DMS79 treated with DMSO at 0.1 percent for 48 hours (cell line): ENCODE measurements around the gene TNNI3K.
A peak's percentile ranks its signal among the peaks of the same experiment; 100 is the strongest.

Source experiments
- DNase-seq: peaks from one replicate; lab custom pipeline; 2025; lab: John Stamatoyannopoulos, UW

Gene TNNI3K

DNA sequence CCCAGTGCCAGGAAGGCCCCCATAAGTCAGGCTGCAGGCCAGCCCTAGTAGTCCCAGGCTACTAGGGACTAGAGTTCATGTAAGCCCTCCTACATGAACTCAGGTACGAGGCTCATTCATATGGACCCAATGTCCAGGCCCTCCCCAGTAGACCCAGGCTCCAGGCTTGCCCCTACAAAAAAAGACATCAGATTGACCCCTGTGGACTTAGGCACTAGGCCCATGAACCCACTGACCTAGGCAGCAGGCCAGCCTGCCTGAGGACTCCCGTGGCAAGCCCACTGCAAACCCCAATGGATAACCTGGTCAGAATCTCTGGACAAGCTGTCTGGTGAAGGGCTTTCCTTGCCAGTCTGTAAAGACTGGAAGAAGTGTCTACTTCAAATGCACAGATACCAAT is 51.2 kb downstream of the TNNI3K start:
- DNase-seq: no peak

DNA sequence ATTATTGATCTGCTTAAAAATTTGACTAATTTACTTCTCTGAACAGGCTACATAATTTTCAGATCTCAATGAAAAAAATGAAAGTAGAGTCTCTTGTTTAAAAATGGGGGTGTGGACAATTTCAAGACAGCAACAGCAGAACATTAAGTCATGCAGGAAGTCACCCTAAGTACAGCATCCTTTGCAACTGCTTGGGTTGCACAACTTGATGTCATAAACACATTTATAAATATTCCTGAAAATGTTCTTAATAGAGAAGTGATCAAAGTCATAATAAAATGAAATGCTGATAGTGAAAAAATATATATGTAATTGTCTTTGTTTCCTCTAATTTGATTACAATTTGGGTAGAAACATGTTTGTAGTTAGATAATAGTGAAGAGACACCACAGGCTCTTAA is 79.3 kb downstream of the TNNI3K start:
- no peak for DNase-seq

DNA sequence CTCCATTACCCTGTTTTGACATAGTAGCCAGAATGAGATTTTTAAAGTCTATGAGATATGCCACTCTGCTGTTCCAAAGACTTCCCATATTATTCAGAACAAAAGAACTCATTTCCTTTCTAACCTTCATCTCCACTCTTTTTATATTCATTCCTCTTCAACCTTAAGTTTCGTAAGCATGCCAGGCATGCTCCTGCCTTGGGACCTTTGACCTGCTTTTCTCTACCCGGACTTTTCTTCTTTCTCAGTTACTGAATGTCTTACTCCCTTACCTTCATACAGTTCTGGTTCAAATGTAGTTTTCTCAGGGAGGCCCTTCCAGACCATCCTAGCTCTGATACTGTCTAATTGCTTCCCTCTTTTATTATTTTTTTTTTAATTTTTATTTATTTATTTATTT is 81.1 kb downstream of the TNNI3K start:
- no peak for DNase-seq

DNA sequence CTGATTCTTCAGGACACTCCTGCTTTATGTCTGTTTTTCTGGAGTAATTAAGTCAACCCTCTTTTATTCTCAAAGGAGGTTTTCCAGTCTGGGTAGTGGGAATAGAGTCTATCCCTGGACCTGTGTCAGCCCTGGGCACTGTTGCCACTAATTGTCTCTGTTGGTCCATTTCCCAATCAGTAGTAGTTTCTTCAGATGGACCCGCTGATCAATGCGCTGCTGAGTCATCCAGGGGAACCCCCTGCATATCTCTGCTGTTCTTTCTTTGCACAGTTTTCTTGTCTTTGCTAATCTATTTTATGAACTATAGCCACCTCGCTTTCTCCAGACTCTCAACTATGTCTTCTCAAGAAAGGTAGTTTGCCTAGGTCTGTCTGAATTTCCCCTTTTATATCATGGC is 82.5 kb downstream of the TNNI3K start:
- DNase-seq: no peak

DNA sequence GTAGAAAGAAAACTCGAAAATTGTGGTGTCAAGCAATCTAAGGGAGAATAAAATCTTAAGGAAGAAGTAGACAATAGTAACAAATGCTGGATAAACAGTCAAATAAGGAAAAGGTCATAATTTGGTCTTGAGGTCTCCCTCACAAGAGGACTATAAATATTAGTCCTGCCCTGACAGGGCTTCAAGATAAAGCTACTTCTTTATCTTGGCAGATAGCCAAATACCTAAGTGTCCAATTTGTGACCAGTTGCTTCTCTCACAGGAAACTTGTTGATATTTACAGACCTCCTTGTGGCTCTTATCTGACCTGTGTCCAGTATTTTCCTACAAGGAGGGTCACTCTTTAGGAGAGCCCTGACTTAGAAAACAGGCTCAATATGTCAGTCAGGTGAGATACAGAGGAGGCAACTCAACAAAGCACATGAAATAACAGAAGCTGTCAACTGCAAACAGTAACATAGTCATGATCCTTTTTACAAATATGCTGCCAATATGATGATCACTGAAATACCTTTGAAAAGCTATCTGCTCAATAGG is 88.8 kb downstream of the TNNI3K start:
- no peak for DNase-seq

DNA sequence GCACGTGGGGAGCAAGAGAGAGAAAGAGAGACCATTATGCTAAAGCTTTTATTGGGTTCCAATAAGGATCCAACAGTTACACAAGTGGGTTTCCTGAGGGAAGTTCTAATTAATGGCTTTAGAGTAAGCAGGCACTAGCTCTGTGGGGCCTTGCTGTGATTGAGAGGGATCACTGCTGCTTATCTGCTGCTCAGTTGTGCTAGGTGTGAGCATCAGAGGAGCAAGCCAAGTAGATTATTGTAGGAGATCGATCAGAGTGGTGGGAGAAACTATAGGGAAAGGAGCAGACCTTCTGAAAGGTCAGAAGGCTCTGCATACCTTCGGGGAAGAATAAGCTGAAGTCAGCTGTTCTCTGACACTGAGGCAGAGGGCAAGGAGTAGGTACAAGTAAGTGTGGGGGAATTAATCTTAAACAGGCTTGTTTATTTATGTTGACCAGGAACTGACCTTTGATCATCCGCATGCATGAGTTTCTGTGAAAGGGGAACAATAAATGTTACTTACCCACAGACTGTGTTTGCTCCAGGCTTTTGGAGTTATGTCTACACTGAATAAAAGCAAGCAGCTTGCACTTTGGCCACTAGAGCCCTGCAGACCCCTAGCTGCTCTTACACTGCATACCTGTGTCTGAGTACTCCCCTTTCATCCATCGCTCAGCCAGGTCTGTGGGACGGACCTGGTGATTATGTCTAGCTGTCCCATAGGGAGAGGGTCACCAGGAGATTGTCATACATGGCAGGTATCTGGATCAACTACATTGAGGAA is 89.7 kb downstream of the TNNI3K start:
- DNase-seq: no peak

DNA sequence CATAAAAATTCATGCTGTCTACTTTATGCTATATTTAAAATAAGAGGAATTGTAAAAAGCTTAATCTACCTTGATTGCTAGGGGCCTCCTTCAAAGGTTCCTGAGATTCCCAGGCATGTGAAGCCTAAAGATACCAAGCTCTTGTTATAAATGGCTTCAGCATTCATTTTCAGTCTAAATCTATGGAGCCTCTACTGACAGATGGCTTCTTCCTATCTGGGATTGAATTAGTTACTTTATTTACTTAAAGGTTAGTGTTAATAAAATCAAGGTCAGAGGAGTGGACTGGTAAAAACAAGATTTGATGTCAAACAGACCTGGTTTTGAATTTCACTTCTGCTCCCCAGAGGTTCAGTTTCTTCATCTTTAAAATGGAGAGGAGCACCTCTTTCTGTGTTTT is 93.7 kb downstream of the TNNI3K start:
- DNase-seq: no peak

DNA sequence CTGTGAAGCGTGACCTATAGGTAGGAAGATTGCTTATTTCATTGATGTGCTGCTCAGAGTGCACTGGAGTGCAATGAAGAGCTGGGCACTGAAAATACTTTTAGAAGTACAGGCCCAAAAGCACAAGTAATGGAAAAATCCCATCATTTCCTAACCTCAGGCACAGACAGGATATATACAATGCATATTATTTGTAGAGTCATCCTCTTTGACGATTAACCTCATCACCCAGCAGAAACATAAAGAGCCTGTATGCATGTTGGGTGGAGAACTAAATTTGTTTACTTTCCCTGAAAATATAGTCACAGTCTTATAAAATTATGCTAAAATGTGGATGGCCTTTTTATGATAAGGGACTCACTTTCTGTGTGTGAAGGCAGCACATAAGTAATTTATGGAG is 98.1 kb downstream of the TNNI3K start:
- DNase-seq: no peak

DNA sequence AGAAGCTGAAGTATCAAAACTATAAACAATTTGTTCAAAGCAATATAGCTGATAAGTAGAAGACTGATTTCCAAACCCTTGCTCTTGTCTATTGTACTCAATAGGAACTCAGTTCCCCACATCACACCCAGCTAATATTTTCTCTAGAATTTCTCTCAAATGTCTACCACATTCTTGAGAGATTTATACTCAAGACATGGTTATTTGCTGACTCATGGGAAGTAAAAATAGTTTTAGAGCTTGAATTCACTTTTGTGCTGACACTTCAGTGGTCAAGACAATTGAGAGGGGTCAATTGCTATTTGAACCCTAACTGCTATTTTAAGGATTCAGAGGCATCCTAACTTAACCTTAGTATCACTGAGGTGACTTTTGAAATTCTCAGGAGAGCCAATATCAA is 99.0 kb downstream of the TNNI3K start:
- DNase-seq: no peak

DNA sequence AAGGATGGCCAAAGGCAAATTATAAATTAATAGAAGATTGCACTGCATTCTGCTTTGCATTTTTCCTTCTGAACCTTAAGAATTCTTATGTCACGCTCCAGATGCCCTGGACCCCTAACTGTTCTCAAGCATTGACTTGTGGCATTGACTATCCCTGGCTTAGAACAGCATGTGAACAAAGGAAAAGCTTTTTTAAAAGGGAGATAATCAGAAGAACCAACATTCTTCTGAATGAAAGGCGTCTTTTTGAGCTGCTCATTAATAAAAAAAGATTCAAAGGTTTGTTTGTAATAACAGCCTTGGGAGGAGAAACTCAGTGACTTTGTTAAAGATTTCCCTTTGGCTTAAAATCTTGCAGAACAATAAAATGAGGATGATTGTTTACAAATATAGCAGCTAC is 105.5 kb downstream of the TNNI3K start:
- no peak for DNase-seq

DNA sequence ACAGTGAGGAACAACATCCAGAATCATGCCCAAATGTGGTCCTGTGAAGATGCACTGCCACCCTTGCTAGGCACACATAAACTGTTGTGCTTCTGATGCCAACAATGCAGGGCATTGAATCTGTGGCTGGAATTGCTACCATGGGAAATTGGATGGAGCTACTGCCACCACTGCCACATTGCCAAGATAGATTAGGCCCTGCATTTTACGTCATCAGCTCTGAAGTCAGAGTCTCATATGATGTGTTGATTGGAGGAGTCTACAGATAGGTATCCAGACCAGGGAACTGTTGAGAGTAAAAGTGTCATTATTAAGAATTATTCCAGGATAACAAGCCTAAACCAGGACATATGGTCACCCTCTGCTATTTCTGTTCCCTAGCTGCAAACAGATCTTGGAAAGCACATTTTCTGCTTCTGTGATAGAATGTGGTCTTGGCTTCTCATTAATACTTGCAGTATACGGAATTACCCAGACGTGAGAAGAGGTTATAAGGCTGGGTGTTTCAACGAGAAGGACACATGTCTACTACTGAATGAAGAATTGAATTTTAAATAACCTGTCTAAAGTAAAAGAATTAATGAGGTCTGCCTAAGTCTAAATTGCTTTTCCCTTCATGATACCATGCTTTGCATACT is 106.6 kb downstream of the TNNI3K start:
- no peak for DNase-seq

DNA sequence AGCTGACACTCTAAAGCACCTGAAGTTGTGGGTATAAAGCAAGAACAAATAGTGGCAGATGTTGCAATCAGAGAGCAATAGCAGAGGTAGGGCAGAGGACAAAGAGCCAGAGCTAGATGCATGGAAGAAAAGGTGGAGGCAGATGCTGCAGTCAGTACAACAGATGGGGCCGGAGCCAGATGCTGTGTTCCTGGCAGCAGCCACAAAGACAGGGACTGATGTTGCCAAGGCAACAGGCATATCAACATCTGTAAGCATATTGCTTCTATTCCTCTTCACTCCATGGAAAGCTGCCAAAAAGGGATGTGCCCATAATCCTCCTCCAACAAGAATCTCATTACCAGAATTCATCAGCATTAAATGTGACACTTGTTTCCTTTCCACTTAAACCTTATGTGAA is 108.0 kb downstream of the TNNI3K start:
- peak; percentile 72 for DNase-seq

DNA sequence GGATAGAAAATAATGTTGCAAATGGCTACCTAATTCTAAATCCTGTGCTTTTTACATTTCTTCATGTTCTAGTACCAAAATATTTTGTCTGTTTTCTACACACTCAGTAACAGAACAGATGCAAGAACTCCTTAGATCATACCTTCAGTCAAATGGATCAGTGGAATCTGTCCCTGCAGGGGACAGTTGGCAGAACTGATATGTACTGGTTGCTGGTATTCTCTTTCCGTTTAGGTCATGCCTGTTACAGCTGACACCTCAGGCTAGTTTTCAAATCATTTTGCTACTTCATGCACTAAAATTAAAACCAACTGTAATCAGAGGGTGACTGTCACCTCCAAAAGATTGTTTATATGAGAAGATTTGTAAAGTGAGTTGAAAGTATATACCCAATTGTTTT is 109.2 kb downstream of the TNNI3K start:
- DNase-seq: no peak

DNA sequence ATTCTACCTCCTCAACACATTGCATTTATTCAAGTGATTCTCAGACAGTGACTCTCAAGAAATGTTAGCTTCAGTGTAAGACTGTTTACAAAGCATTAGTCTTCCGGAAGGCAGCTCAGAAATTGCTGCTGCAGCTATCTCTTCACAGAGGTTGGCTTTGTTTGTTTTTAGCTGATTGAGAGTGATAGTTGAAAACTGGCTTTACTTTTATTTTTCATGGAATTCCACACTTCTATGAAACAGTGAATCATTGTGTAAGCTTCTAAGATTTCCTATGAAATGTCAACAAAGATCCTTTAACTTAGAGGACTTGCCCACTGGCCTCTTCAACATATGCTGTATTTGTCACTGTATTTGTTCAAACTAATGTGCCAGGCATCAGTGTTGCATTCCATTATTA is 121.3 kb downstream of the TNNI3K start:
- no peak for DNase-seq

DNA sequence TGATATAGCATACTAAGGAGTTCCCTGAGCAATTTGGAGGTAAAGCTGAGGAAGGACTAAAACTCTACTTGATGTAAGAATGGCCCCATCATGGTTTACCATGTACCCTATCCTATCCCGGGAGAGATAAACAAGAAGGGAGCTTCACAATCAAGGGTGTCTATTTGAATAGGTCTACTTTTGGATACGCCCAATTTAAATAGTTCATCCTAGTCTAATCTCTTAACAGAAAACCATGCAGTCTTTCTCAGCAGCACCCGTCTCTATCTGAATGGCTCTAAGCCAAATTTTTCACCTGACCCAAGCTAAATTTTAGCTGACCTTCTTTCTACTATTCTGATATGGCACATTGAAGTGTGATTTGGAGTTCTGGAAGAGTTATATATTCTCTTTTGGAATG is 122.0 kb downstream of the TNNI3K start:
- no peak for DNase-seq

DNA sequence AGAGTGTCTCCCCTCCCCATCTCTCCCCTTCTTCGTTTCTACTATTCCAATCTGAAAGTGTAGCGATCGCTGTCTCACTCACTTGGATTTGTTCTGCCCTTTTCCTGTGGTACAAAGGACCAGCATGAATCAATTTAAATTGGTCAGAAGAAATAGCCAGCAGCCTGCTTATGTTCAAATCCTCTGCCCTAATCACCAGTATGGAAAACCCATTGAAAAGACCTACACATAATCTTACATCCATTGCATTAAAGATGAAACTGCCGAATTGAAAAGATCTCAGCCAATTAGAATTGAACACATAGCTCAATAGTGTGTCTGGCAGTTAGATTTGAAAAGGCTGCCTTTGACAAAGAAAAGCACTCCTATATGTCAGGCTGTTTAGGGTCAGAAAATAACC is 122.6 kb downstream of the TNNI3K start:
- no peak for DNase-seq

DNA sequence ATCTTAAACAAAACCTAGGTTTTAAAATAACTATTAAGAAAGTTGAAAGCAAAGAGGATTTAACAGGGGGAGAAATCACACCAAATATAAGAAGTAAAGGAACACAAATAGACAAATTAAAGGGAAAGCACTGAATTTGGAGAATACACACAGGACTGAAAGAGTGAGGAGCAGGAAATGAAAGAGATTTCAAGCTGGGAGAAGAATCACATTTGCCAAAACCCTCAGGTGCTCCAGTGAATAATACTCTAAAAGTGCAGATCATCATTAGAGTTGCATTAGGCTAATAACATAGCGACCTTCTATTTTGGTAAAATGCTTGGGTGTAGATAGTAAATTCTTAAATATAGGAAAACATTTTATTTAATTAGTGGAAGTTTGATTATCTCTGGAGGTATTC is 127.5 kb downstream of the TNNI3K start:
- peak; percentile 55 for DNase-seq

DNA sequence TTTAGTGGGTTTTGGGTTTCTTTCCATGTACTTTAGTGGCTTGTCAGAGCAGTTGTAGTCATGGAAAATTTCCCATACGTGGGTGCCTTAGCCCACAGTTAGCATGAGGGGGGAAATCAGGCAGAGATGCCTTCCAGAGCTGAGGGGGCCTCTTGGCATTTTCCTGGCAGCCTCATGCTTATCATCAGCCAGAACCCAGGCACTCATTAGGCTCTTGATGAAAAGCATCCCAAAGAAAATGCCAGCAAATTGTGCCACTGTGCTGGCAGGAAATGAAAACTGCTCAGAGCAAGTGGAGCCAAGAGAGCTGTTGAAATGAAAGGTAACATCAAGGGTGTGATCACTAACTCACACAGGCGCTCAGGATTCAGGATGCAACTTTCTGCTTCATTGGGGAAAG is 128.0 kb downstream of the TNNI3K start:
- peak; percentile 82 for DNase-seq

DNA sequence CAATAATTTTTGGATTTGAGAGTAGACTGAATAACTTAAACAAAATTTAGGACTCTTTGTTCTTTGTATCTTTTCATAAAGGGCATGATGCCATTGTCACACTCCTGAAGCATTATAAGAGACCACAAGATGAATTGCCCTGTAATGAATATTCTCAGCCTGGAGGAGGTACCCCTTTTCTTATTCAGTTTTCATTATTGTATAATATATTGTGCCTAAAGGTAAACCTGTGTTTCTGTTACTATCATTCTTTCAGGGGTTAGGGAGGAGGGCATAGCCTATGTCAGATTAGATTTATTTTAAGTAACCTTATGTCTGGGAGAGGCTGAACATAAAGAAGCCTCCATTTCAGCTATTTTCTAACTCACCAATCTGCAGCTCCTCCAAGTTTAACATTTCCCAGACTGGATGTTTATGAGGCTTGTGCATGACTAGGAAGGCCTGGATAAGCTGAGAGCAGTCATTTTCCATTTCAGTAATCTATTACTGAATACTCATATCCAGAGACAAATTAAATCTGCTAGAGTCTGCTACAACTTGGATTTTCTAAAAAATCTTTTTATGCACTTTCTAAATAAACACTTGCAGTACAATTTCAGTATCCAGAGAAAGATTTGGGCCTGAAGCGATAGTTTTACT is 132.1 kb downstream of the TNNI3K start:
- DNase-seq: no peak

DNA sequence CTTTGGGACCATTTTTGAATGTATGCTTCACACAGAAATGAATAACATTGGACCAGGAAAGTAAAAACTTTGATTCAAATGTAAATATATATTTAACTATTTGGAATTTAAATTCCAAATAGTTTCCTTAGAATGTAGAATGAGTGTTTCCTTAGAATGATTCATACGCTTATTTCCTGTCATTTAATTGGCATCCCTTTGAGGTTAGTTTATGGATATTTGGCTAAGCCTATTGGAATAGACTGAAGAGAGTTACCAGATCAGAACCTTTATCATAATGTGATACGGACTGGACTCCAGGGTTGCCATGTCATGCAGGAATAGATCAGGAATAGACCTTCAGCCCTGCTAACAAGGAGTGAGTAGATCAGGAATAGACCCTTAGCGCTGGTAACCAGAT is 133.1 kb downstream of the TNNI3K start:
- no peak for DNase-seq

DNA sequence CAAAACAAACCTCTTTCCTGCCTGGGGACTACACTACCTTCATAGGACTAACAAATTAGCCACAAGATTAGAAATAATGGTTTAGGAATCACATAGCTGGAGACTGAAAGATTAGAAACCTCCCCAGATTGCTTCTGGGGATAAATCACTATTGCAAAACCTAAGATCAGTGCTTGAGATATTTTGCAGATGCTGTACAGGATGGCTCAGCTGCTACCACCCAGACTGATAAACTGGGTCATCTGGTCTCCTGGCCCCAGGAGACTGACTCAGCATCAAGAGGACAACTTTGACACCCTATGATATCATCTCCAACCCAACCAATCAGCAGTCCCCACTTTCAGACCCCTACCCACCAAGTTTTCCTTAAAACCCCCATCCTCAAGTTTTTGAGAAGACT is 140.2 kb downstream of the TNNI3K start:
- DNase-seq: no peak

DNA sequence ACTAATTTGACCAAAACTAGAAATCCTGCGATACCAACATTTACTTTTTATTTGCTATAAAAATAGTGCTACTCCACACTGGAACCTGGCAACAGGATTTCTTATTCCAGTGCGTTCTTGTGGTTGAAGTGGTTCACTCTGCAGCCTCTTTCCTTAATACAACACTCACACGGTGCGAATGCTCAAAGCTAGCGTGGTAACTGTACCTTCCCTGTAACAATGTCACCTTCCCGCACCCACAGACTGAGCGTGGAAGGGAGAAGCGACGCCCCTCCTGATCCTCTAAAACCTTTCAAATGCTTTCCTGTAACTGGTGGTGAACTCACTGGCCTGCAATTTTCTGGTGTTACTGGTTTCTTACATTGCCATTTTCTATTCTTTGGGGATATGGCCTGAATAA is 145.1 kb downstream of the TNNI3K start:
- DNase-seq: no peak

DNA sequence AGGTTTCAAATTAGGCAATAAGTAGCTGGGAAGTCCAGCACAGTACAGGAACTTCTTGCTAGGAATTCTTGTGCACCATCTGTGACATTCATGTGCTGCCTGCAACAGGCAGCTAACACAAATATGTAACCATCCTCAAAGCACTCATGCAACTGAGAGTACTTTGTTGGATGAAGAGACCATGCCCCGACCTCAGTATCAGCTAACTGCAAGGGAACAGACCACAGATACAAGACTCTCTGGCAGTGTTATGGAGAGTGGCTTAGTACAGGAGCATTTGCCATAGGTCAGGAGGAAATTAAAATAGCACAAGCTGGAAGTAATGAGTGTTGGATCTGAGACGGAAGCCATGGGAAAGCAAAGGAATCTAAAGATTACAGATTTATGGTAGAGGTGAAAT is 153.7 kb downstream of the TNNI3K start:
- DNase-seq: no peak
